GM23338 (cell line): ENCODE measurements around the gene DUSP8. TPM values are rescaled to one million over a fixed set of nuclear protein-coding genes. Genes with fewer than 3 reads are reported as not detected.

ENCODE experiments used
- ATAC-seq: fragments of 200-7000 bp; cut with Tn5 transposase; 3 replicates; pipeline ENCODE4 v1.9.1; 2020
- DNase-seq: peaks from one replicate; pipeline ENCODE4 v3.0.0-alpha.2; 2015; ENCODE audit warnings: low spot score
- H2AFZ ChIP-seq: fragments of 200-600 bp; sonication (generic); 2 replicates; pipeline ENCODE4 v1.8.0; 2016; ENCODE audit warnings: antibody characterized with exemption, mild to moderate bottlenecking, moderate library complexity
- H3F3A ChIP-seq: fragments of 200-600 bp; sonication (generic); replicated peaks from 2 replicates; pipeline ENCODE4 v1.8.0; 2017; ENCODE audit warnings: antibody characterized with exemption, mixed run types, low read depth
- H3K27ac ChIP-seq: fragments of 200-600 bp; sonication (generic); 2 replicates; pipeline ENCODE4 v1.6.1; 2016; ENCODE audit warnings: low read depth
- H3K27me3 ChIP-seq: fragments of 200-600 bp; sonication (generic); 2 replicates; pipeline ENCODE4 v1.8.0; 2016; ENCODE audit warnings: mild to moderate bottlenecking, mixed run types, moderate library complexity; ENCODE audit not compliant: insufficient read depth
- H3K36me3 ChIP-seq: fragments of 200-600 bp; sonication (generic); 2 replicates; pipeline ENCODE4 v1.8.0; 2016; ENCODE audit warnings: mild to moderate bottlenecking; ENCODE audit not compliant: insufficient read depth
- H3K4me1 ChIP-seq: fragments of 200-600 bp; sonication (generic); 2 replicates; pipeline ENCODE4 v1.8.0; 2016; ENCODE audit warnings: mild to moderate bottlenecking, moderate library complexity; ENCODE audit not compliant: insufficient read depth
- H3K4me2 ChIP-seq: fragments of 200-600 bp; sonication (generic); 2 replicates; pipeline ENCODE4 v1.7.1; 2017; ENCODE audit warnings: mixed run types
- H3K4me3 ChIP-seq: fragments of 200-600 bp; sonication (generic); 2 replicates; pipeline ENCODE4 v1.6.1; 2016; ENCODE audit warnings: mixed run types
- H3K79me2 ChIP-seq: fragments of 200-600 bp; sonication (generic); replicated peaks from 2 replicates; pipeline ENCODE4 v1.8.0; 2017; ENCODE audit warnings: mild to moderate bottlenecking; ENCODE audit not compliant: insufficient read depth
- H3K9me2 ChIP-seq: fragments of 200-600 bp; sonication (generic); 2 replicates; pipeline ENCODE4 v1.8.0; 2017; ENCODE audit not compliant: insufficient read depth
- H4K20me1 ChIP-seq: fragments of 200-600 bp; sonication (generic); replicated peaks from 2 replicates; pipeline ENCODE4 v1.8.0; 2017; ENCODE audit warnings: mild to moderate bottlenecking; ENCODE audit not compliant: insufficient read depth
- H3K27ac Mint-ChIP-seq: 2 replicates; pipeline ENCODE4 v1.8.0; 2020; ENCODE audit warnings: inconsistent platforms, mild to moderate bottlenecking, moderate library complexity, mixed read lengths
- H3K27me3 Mint-ChIP-seq: 3 replicates; pipeline ENCODE4 v1.8.0; 2022; ENCODE audit warnings: low read depth, mild to moderate bottlenecking, moderate library complexity, mixed read lengths, inconsistent platforms; ENCODE audit not compliant: insufficient read depth, poor library complexity
- H3K36me3 Mint-ChIP-seq: 3 replicates; pipeline ENCODE4 v1.8.0; 2021; ENCODE audit warnings: low read depth, mild to moderate bottlenecking, inconsistent platforms, moderate library complexity, mixed read lengths
- H3K4me1 Mint-ChIP-seq: 3 replicates; pipeline ENCODE4 v1.8.0; 2020; ENCODE audit warnings: mild to moderate bottlenecking, inconsistent platforms, mixed read lengths
- H3K4me3 Mint-ChIP-seq: 3 replicates; pipeline ENCODE4 v1.8.0; 2021; ENCODE audit warnings: moderate library complexity, mild to moderate bottlenecking, inconsistent platforms, mixed read lengths
- H3K9me3 Mint-ChIP-seq: 3 replicates; pipeline ENCODE4 v1.8.0; 2020; ENCODE audit warnings: moderate library complexity, mild to moderate bottlenecking, inconsistent platforms, mixed read lengths
- CREB1 ChIP-seq: fragments of 250-450 bp; sonication (Bioruptor Pico); IDR thresholded peaks from 2 replicates; pipeline ENCODE4 v1.5.0; 2020; ENCODE audit warnings: low read depth, mild to moderate bottlenecking, moderate library complexity
- EZH2phosphoT487 ChIP-seq: fragments of 200-600 bp; sonication (generic); IDR thresholded peaks from one replicate; pipeline ENCODE4 v1.8.1; 2018; ENCODE audit warnings: antibody characterized with exemption; ENCODE audit not compliant: unreplicated experiment
- JUNB ChIP-seq: IDR thresholded peaks from one replicate; pipeline ENCODE4 v1.6.1; 2016; ENCODE audit warnings: antibody characterized with exemption; ENCODE audit not compliant: unreplicated experiment
- POLR2AphosphoS5 ChIP-seq: IDR thresholded peaks from 2 replicates; pipeline ENCODE4 v1.6.1; 2016; ENCODE audit warnings: antibody characterized with exemption, low read depth
- STAT1 ChIP-seq: IDR thresholded peaks from one replicate; pipeline ENCODE4 v1.6.1; 2016; ENCODE audit warnings: antibody characterized with exemption; ENCODE audit not compliant: unreplicated experiment
- ZNF114 ChIP-seq: fragments of 250-450 bp; sonication (Bioruptor Pico); IDR thresholded peaks from 2 replicates; pipeline ENCODE4 v1.5.0; 2020; ENCODE audit warnings: mild to moderate bottlenecking, moderate library complexity
- ZNF331 ChIP-seq: fragments of 250-450 bp; sonication (Bioruptor Pico); IDR thresholded peaks from 2 replicates; pipeline ENCODE4 v1.5.0; 2020; ENCODE audit warnings: low read depth, mild to moderate bottlenecking, moderate library complexity
- polyA plus RNA-seq: library from polyadenylated mRNA; unstranded; fragments of >200 nt; fragmentation: Nextera tagmentation; extraction: Ambion mirVana; gene quantifications from 2 replicates; pipeline ENCODE4 v1.2.1, GENCODE V29; 2016
- total RNA-seq: library from RNA; depleted of rRNA; stranded (reverse); fragments of >200 nt; shearing (Covaris generic); gene quantifications from 2 replicates; pipeline ENCODE4 v1.2.3, GENCODE V29; 2014
- TF ChIP-seq, protein P1 (sequence below): fragments of 250-450 bp; sonication (Bioruptor Pico); IDR thresholded peaks from 2 replicates; pipeline ENCODE4 v1.5.0; 2020; ENCODE audit warnings: mild to moderate bottlenecking, moderate library complexity
- TF ChIP-seq, protein P2 (sequence below): IDR thresholded peaks from 2 replicates; pipeline ENCODE4 v1.6.1; 2016; ENCODE audit warnings: antibody characterized with exemption
- TF ChIP-seq, protein P3 (sequence below), 2 experiments: fragments of 200-600 bp in 1 of 2; sonication (generic) in 1 of 2; conservative IDR thresholded peaks; 2 replicates each; pipeline versions ENCODE4 v1.5.1 to v1.6.1; 2016 to 2017; ENCODE audit warnings: antibody characterized with exemption in 2 of 2, low read depth in 2 of 2, mild to moderate bottlenecking in 2 of 2, moderate library complexity in 1 of 2

DUSP8 gene
- total and polyA plus RNA-seq, 2 experiments from 2014 or later, result 1.1 TPM

DNA sequence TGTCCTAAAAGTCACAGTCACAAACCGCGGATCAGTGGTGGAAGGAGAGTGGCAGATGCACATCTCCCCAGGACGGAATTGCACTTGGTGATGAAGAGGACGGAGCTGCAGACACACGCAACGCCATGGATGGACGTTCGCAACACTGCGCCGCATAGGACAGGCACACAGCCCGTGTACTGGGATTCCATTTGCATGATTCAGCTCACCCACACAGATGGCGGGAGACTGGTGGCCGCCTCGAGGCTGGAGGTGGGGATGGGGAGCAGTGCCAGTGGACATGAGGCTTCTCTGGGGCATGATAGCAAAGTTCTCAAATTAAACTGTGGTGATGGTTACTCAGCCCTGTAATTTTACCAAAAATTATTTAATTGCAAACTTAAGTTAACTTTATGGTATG is 37.4 kb downstream of the DUSP8 start:
- H4K20me1 ChIP-seq, result peaks cover 13% of the 10 kb centered on the region
- H3K27ac ChIP-seq, result no peak overlapping the region
- H3K27me3 ChIP-seq, result peaks cover 16% of the 10 kb centered on the region
- H3K4me1 ChIP-seq, result no peaks in the 10 kb centered on the region
- no peak overlapping the region for H2AFZ ChIP-seq
- Mint-ChIP-seq H3K27ac (no peak overlapping the region; the same call in 1 of the 2 replicates), H3K27me3 (peaks cover 11% of the 10 kb centered on the region), H3K9me3 (no peaks in the 10 kb centered on the region), H3K36me3 (no peaks in the 10 kb centered on the region), H3K4me1 (no peaks in the 10 kb centered on the region; the same call in 2 of the 3 replicates), H3K4me3 (no peak overlapping the region)
- no peak for ATAC-seq
- no peaks in the 10 kb centered on the region for H3F3A ChIP-seq
- no peak for DNase-seq
- H3K4me3 ChIP-seq, result no peak overlapping the region
- peaks cover 63% of the 10 kb centered on the region for H3K79me2 ChIP-seq
- H3K4me2 ChIP-seq, result no peak overlapping the region
- H3K36me3 ChIP-seq, result no peaks in the 10 kb centered on the region
- TF ChIP-seq, protein P1, sequence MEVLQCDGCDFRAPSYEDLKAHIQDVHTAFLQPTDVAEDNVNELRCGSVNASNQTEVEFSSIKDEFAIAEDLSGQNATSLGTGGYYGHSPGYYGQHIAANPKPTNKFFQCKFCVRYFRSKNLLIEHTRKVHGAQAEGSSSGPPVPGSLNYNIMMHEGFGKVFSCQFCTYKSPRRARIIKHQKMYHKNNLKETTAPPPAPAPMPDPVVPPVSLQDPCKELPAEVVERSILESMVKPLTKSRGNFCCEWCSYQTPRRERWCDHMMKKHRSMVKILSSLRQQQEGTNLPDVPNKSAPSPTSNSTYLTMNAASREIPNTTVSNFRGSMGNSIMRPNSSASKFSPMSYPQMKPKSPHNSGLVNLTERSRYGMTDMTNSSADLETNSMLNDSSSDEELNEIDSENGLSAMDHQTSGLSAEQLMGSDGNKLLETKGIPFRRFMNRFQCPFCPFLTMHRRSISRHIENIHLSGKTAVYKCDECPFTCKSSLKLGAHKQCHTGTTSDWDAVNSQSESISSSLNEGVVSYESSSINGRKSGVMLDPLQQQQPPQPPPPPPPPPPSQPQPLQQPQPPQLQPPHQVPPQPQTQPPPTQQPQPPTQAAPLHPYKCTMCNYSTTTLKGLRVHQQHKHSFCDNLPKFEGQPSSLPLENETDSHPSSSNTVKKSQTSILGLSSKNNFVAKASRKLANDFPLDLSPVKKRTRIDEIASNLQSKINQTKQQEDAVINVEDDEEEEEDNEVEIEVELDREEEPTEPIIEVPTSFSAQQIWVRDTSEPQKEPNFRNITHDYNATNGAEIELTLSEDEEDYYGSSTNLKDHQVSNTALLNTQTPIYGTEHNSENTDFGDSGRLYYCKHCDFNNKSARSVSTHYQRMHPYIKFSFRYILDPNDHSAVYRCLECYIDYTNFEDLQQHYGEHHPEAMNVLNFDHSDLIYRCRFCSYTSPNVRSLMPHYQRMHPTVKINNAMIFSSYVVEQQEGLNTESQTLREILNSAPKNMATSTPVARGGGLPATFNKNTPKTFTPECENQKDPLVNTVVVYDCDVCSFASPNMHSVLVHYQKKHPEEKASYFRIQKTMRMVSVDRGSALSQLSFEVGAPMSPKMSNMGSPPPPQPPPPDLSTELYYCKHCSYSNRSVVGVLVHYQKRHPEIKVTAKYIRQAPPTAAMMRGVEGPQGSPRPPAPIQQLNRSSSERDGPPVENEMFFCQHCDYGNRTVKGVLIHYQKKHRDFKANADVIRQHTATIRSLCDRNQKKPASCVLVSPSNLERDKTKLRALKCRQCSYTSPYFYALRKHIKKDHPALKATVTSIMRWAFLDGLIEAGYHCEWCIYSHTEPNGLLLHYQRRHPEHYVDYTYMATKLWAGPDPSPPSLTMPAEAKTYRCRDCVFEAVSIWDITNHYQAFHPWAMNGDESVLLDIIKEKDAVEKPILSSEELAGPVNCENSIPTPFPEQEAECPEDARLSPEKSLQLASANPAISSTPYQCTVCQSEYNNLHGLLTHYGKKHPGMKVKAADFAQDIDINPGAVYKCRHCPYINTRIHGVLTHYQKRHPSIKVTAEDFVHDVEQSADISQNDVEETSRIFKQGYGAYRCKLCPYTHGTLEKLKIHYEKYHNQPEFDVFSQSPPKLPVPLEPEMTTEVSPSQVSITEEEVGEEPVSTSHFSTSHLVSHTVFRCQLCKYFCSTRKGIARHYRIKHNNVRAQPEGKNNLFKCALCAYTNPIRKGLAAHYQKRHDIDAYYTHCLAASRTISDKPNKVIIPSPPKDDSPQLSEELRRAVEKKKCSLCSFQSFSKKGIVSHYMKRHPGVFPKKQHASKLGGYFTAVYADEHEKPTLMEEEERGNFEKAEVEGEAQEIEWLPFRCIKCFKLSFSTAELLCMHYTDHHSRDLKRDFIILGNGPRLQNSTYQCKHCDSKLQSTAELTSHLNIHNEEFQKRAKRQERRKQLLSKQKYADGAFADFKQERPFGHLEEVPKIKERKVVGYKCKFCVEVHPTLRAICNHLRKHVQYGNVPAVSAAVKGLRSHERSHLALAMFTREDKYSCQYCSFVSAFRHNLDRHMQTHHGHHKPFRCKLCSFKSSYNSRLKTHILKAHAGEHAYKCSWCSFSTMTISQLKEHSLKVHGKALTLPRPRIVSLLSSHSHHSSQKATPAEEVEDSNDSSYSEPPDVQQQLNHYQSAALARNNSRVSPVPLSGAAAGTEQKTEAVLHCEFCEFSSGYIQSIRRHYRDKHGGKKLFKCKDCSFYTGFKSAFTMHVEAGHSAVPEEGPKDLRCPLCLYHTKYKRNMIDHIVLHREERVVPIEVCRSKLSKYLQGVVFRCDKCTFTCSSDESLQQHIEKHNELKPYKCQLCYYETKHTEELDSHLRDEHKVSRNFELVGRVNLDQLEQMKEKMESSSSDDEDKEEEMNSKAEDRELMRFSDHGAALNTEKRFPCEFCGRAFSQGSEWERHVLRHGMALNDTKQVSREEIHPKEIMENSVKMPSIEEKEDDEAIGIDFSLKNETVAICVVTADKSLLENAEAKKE, result no peak
- TF ChIP-seq, protein P2, sequence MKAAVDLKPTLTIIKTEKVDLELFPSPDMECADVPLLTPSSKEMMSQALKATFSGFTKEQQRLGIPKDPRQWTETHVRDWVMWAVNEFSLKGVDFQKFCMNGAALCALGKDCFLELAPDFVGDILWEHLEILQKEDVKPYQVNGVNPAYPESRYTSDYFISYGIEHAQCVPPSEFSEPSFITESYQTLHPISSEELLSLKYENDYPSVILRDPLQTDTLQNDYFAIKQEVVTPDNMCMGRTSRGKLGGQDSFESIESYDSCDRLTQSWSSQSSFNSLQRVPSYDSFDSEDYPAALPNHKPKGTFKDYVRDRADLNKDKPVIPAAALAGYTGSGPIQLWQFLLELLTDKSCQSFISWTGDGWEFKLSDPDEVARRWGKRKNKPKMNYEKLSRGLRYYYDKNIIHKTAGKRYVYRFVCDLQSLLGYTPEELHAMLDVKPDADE, result no peak
- TF ChIP-seq STAT1 (no peak), JUNB (no peak), ZNF331 (CRISPR knock-in tag) (no peak), ZNF114 (no peak), CREB1 (CRISPR knock-in tag) (no peak), EZH2phosphoT487 (no peak), POLR2AphosphoS5 (no peak)
- TF ChIP-seq, protein P3, sequence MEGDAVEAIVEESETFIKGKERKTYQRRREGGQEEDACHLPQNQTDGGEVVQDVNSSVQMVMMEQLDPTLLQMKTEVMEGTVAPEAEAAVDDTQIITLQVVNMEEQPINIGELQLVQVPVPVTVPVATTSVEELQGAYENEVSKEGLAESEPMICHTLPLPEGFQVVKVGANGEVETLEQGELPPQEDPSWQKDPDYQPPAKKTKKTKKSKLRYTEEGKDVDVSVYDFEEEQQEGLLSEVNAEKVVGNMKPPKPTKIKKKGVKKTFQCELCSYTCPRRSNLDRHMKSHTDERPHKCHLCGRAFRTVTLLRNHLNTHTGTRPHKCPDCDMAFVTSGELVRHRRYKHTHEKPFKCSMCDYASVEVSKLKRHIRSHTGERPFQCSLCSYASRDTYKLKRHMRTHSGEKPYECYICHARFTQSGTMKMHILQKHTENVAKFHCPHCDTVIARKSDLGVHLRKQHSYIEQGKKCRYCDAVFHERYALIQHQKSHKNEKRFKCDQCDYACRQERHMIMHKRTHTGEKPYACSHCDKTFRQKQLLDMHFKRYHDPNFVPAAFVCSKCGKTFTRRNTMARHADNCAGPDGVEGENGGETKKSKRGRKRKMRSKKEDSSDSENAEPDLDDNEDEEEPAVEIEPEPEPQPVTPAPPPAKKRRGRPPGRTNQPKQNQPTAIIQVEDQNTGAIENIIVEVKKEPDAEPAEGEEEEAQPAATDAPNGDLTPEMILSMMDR (conservative IDR thresholded peaks at IDR 0.05; ENCODE audit: low read depth in 2 of 2), result no peak
- no peaks in the 10 kb centered on the region for H3K9me2 ChIP-seq
